ENCODE results near the gene ME1. TPM values are rescaled to one million over a fixed set of nuclear protein-coding genes. Genes with fewer than 3 reads are reported as not detected.

ME1 gene
- total RNA-seq, 1 experiment from 2014 or later, result 7.8 TPM

DNA sequence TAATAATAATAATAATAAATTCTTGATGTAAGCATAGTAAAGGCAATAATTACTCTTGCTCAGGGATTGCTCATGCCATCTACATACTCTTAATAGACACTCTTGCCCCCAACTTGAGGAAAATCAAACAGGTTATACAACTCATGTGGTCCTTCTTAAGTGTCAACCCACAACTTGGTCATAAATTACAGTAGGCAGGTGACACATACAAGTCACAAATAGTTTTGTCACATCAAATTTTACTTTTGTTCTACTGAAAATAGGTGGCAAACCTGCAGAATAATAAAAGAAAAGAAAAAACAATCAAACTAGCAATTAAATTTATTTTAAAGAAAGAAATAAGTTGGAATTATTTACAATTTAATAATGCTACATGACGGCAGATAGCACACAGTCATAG lies 1.6 kb downstream of the ME1 start:
- Mint-ChIP-seq H3K4me1 (peaks cover 14 to 17% of the 10 kb centered on the region in 2 experiments), H3K9me3 (peaks cover 10 to 12% of the 10 kb centered on the region in 2 experiments; a peak in 4 of 5 replicates), H3K36me3 (ENCODE audit: insufficient read depth in 1 of 3, low read depth in 3 of 3) (peaks cover 15 to 18% (median 17%) of the 10 kb centered on the region in 3 experiments), H3K27me3 (ENCODE audit: low read depth) (peaks cover 4% of the 10 kb centered on the region; the same call in 1 of the 2 replicates), H3K27ac (no peak overlapping the region), H3K4me3 (no peak overlapping the region; a peak in 1 of 5 replicates)
- no peak overlapping the region for H4K5ac ChIP-seq (ENCODE audit: insufficient read length, low read depth, low read length)
- no peak overlapping the region for H2BK20ac ChIP-seq (ENCODE audit: low read depth, low read length, poor library complexity, severe bottlenecking)
- no peak overlapping the region for H2AK5ac ChIP-seq (ENCODE audit: insufficient read length, low read length)
- H3K79me2 ChIP-seq (ENCODE audit: insufficient read depth, low read length), result no peaks in the 10 kb centered on the region
- TF ChIP-seq, protein P1, sequence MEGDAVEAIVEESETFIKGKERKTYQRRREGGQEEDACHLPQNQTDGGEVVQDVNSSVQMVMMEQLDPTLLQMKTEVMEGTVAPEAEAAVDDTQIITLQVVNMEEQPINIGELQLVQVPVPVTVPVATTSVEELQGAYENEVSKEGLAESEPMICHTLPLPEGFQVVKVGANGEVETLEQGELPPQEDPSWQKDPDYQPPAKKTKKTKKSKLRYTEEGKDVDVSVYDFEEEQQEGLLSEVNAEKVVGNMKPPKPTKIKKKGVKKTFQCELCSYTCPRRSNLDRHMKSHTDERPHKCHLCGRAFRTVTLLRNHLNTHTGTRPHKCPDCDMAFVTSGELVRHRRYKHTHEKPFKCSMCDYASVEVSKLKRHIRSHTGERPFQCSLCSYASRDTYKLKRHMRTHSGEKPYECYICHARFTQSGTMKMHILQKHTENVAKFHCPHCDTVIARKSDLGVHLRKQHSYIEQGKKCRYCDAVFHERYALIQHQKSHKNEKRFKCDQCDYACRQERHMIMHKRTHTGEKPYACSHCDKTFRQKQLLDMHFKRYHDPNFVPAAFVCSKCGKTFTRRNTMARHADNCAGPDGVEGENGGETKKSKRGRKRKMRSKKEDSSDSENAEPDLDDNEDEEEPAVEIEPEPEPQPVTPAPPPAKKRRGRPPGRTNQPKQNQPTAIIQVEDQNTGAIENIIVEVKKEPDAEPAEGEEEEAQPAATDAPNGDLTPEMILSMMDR (conservative IDR thresholded peaks at IDR 0.05), result no peak
- no peaks in the 10 kb centered on the region for H3K4me1 ChIP-seq (ENCODE audit: insufficient read depth, low read length)
- H3K27ac ChIP-seq (ENCODE audit: insufficient read length, low read depth, low read length), result no peak overlapping the region
- no peak overlapping the region for H3T11ph ChIP-seq (ENCODE audit: low read length)
- no peak overlapping the region for H2BK5ac ChIP-seq (ENCODE audit: insufficient read length, low read length)
- no peak overlapping the region for H3K56ac ChIP-seq (ENCODE audit: insufficient read length, low read depth, low read length)
- no peak overlapping the region for H2BK120ac ChIP-seq (ENCODE audit: low read depth, low read length, poor library complexity, severe bottlenecking)
- H2BK12ac ChIP-seq (ENCODE audit: insufficient read length, low read depth, low read length), result no peak overlapping the region
- H3K23ac ChIP-seq (ENCODE audit: insufficient read length, low read depth, low read length), result no peak overlapping the region
- no peaks in the 10 kb centered on the region for H4K20me1 ChIP-seq (ENCODE audit: control insufficient read depth, insufficient read depth, insufficient read length)
- no peak overlapping the region for H4K8ac ChIP-seq (replicated peaks; ENCODE audit: insufficient read length, low read depth, low read length)
- no peaks in the 10 kb centered on the region for H3K9me3 ChIP-seq (ENCODE audit: control insufficient read depth, low read depth, low read length)
- no peak overlapping the region for H3K18ac ChIP-seq (ENCODE audit: insufficient read length, low read depth, low read length)
- H3K9ac ChIP-seq (ENCODE audit: extremely low read depth, insufficient read length, low read length), result no peak overlapping the region
- no peak overlapping the region for H2BK15ac ChIP-seq (ENCODE audit: low read depth, low read length)
- H3K79me1 ChIP-seq (ENCODE audit: insufficient read depth, low read depth, low read length, poor library complexity, severe bottlenecking), result no peaks in the 10 kb centered on the region
- no peak overlapping the region for H4K91ac ChIP-seq (ENCODE audit: insufficient read length, low read depth, low read length)
- H3K23me2 ChIP-seq (ENCODE audit: insufficient read length, low read depth, low read length, poor library complexity, severe bottlenecking), result peaks cover 4% of the 10 kb centered on the region
- no peak overlapping the region for H3K4me2 ChIP-seq (ENCODE audit: insufficient read depth, insufficient read length, low read length)
- no peak overlapping the region for H3K4ac ChIP-seq (ENCODE audit: low read depth, low read length)
- no peak overlapping the region for H3K14ac ChIP-seq (ENCODE audit: insufficient read depth, low read length)
- no peak overlapping the region for H2AFZ ChIP-seq (ENCODE audit: low read length)
- no peak for DNase-seq
- WGBS (ENCODE audit: extremely low coverage, insufficient read length, low lambda C conversion rate), result no CpG with 5 or more reads among the region's 1 CpG
- no peaks in the 10 kb centered on the region for H3K27me3 ChIP-seq (ENCODE audit: insufficient read depth, low read length)
